Right kidney (tissue), 9 donors: ENCODE measurements around the gene CLCN5.

ENCODE experiments used
- DNase-seq: peaks from one replicate; pipeline ENCODE4 v3.0.0-alpha.2; 2016
- long read RNA-seq, 8 donors: transcript quantifications; one replicate each; lab custom pipeline, GENCODE V29; 2026

CLCN5 gene
- long read RNA-seq, donor 1, partial matches to known transcripts, result 0 of 4 reads
- long read RNA-seq, donor 1, other reads (novel, unspliced or antisense), result 0 of 4 reads
- long read RNA-seq, donor 2, full-length matches to known transcripts, result 3 of 3 reads
- long read RNA-seq, donor 2, partial matches to known transcripts, result 0 of 3 reads
- long read RNA-seq, donor 2, other reads (novel, unspliced or antisense), result 0 of 3 reads
- long read RNA-seq, donor 3, full-length matches to known transcripts, result 4 of 4 reads
- long read RNA-seq, donor 3, partial matches to known transcripts, result 0 of 4 reads
- long read RNA-seq, donor 3, other reads (novel, unspliced or antisense), result 0 of 4 reads
- long read RNA-seq, donor 4, full-length matches to known transcripts, result 5 of 5 reads
- long read RNA-seq, donor 4, partial matches to known transcripts, result 0 of 5 reads
- long read RNA-seq, donor 4, other reads (novel, unspliced or antisense), result 0 of 5 reads
- long read RNA-seq, donor 5, partial matches to known transcripts, result 0 of 3 reads
- long read RNA-seq, donor 5, other reads (novel, unspliced or antisense), result 0 of 3 reads
- long read RNA-seq, donor 6, full-length matches to known transcripts, result 5 of 58 reads
- long read RNA-seq, donor 6, partial matches to known transcripts, result 53 of 58 reads
- long read RNA-seq, donor 6, other reads (novel, unspliced or antisense), result 0 of 58 reads
- long read RNA-seq, donor 7, full-length matches to known transcripts, result 11 of 54 reads
- long read RNA-seq, donor 7, partial matches to known transcripts, result 43 of 54 reads
- long read RNA-seq, donor 7, other reads (novel, unspliced or antisense), result 0 of 54 reads
- long read RNA-seq, donor 8, partial matches to known transcripts, result 0 of 2 reads
- long read RNA-seq, donor 8, other reads (novel, unspliced or antisense), result 0 of 2 reads

- peak; percentile 73 for DNase-seq
Observed at GRCh38 chrX:49922291-49923241, at the start of gene CLCN5. Gene CLCN5 (plus strand): TSS chrX:49922596. CDS start chrX:49925299, 2,703 bp downstream.

GRCh38 chrX:49876750-49877149, 45.6 kb upstream of the CLCN5 start:
- DNase-seq, result no peak

- DNase-seq, result no peak
Observed at GRCh38 chrX:49877397-49878101, 44.8 kb upstream of the CLCN5 start.

DNA sequence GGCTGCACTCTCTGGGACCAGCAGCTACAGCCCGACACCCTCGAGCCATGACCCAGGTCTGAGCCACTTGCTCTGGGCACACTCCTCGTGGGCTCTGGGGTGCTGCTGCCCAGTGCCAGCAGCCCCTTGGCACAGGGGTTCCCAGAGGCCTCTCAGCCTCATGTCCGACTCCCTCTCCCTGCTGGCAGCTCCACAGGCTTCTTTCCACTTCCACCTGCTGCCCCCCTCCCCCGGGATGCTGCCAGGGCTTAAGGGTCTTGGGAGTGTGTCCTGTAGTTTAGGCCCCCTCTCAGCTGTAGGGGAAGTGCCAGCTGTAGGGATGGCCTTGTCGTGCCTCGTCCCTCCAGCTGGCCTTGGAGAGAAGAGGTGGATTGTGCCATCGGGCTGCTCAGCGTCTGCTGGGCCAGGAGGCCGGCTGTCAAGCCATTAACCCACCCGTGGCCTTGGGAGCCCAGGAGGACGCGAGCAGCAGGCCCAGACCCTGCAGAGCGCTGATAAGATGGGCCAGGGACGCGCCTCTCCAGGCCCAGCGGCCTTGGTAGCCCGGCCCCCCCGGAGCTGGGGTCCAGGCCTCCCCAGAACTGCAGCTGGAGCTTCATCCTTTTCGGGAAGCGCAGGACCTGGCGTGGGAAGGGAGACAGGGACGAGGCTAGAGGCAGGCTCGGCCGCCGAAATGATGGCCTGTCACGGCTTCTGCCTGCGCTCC, 44.1 kb upstream of the CLCN5 start:
- DNase-seq, result peak; percentile 72

DNA sequence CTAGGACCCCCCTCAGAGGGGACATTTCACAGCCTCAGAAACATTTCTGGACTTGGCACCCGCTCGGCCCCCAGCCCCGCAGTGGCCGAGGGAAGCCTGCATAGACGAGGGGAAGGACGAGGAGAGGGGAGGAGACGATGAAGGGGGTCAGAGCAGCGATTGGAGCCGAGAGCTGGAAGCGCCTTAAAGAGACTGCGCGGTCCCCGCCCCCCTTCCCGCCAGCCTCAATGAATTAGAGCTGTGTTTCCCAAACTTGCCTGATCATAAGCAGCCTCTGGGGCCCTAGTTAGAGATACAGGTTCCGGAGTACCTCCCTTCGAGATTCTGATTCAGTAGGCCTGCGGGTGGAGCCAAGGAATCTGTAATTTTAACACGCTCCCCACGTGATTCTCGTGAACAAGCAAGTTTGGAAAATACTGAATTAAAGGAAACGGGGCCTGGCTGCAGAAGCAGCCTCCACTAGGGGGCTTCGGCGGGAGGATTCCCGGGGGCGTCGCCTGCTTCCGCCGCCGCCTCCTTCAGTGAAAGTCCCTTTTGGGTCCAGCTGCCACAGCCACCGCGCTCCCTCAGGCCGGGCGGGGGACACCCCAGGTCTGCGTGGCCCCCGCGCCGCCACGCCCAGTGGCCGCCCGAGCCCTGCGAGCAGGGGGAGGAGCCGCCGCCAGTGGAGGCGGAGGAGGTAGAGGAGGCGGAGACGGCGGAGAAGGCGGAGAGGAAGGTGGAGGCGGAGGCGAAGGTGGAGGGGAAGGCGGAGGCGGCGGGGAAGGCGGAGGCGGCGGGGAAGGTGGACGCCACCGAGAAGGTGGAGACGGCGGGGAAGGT, 43.4 kb upstream of the CLCN5 start, which contains the start of gene USP27X:
Gene USP27X (plus strand): TSS at position 651 of the 822 bp plus-strand sequence. CDS start 824 bp downstream, outside the sequence.
- peak; percentile 87 for DNase-seq

DNA sequence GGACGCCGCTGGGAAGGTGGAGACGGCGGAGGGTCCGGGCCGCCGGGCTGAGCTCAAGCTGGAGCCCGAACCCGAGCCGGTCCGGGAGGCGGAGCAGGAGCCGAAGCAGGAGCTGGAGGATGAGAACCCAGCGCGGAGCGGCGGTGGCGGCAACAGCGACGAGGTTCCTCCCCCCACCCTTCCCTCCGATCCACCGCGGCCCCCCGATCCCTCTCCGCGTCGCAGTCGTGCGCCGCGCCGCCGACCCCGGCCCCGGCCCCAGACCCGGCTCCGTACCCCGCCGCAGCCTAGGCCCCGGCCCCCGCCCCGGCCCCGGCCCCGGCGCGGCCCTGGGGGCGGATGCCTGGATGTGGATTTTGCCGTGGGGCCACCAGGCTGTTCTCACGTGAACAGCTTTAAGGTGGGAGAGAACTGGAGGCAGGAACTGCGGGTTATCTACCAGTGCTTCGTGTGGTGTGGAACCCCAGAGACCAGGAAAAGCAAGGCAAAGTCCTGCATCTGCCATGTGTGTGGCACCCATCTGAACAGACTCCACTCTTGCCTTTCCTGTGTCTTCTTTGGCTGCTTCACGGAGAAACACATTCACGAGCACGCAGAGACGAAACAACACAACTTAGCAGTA, 42.6 kb upstream of the CLCN5 start:
- peak; percentile 15 for DNase-seq

DNA sequence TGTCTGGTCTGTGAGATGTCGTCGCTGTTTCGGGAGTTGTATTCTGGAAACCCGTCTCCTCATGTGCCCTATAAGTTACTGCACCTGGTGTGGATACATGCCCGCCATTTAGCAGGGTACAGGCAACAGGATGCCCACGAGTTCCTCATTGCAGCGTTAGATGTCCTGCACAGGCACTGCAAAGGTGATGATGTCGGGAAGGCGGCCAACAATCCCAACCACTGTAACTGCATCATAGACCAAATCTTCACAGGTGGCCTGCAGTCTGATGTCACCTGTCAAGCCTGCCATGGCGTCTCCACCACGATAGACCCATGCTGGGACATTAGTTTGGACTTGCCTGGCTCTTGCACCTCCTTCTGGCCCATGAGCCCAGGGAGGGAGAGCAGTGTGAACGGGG, 41.7 kb upstream of the CLCN5 start:
- DNase-seq, result no peak

GRCh38 chrX:49884290-49884862, 38.0 kb upstream of the CLCN5 start:
- DNase-seq, result no peak

DNA sequence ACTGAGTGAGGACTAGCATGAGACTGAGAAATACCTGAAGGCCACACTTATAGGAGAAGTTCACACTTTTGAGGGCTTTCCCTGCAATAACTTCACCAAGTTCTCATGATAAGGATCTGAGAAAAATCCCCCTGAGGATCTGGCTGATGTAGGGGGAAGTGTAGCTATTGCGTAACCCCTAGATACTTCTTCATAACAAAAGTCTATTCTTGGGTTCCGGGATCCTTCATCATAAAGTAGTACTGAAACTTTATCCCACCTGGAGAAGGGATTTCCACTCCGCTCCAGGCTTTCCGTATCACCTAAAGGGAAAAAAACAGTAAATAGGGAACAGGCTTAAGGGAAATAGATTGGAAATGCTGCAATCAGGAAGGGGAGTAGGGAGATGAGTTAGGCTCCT, 29.9 kb upstream of the CLCN5 start:
- no peak for DNase-seq

- DNase-seq, result no peak
Observed at GRCh38 chrX:49896951-49897350, 25.4 kb upstream of the CLCN5 start.

DNA sequence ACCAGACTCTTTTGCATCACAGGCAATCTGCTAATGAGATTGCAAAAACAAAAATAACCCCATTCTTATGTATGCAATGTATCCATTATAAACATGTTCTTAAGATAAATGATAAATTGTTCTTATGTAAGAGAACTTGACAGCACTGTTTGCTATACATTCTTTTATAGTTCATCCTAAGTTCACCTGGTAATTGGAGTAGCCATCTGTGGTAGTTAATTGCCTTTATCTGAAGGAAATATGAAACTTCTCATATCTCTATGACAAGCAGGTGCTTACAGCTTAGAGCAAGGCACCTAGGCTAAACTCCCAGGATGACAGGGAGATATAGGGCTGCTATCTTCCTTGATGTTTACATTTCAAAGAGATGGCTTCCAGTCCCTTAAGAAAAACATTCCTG, 21.3 kb upstream of the CLCN5 start:
- DNase-seq, result no peak

DNA sequence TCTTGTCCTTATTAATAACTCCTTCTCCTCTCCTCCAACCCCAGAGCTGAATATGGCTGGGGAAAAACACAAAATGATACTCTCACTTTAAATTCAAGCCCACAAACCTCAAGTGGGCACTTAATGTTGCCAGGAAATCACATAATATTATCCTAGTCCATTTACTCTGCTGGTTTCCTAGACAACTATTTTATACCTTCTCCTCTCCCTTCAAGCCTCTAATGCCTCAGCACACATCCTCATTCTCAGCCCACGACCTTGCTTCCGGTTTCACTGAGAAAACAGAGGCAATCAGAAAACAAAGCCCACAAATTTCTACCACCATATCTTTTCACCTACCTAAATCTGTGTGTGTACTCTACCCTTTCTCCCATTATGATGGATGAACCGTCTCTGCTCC, 12.1 kb upstream of the CLCN5 start:
- no peak for DNase-seq

DNA sequence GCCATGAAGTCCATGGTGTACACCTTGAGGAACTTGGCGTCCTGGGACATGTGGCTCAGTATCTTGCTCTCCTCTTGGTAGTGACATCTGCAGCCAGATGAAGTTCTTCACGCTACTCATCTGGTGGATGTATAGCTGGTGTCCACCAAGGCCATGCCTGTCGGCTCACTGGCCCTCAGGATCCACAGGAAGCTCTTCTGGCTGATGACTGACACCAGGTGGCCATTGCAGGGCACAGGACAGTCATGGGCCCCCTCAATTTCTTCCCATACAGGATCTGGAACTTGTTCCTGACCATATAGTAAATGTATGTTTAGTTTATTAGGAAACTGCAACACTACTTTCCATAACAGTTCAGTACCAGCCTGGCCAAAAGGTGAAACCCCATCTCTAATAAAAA, 10.3 kb upstream of the CLCN5 start:
- DNase-seq, result no peak

DNA sequence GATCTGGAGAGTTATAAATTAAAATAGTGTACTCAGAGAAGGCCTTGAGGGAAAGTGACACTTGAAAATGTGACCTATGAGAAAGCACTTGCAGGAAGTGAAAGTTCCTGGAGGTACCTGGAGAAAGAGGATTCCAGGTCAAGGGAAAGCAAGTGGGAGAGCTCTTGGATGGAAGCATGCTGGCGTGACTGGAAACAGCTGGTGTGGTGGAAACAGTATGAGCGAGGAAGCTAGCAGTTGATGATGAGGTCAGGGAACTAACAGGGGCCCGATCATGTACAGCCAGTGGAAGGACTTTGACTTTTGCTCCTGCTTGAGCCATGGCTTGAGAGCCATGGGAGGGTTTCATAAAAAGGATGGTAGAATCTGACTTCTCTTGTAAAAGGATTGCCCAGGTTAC, 9.5 kb upstream of the CLCN5 start:
- no peak for DNase-seq

GRCh38 chrX:49915361-49916222, 6.8 kb upstream of the CLCN5 start:
- peak; percentile 28 for DNase-seq

- no peak for DNase-seq
Observed at GRCh38 chrX:49919617-49920016, 2.8 kb upstream of the CLCN5 start.

- no peak for DNase-seq
Observed at GRCh38 chrX:49921109-49921508, 1.3 kb upstream of the CLCN5 start.

- DNase-seq, result no peak
Observed at GRCh38 chrX:49925176-49925575, 2.8 kb downstream of the CLCN5 start.
